ENCODE measurements around the gene UBA52. TPM values are rescaled to one million over a fixed set of nuclear protein-coding genes. Genes with fewer than 3 reads are reported as not detected.

The UBA52 gene
- total and polyA plus RNA-seq, 2 of the 13 experiments (the other 11 are each of a cell fraction or from before 2014, with no cell fraction given) = 959 to 1,782 TPM

- TF ChIP-seq HNF1B (CRISPR knock-in tag; IDR thresholded peaks at IDR 0.05) (peak; percentile 42; the same call in 1 of the 2 replicates), HOMEZ (CRISPR knock-in tag; IDR thresholded peaks at IDR 0.05; ENCODE audit: low read depth) (no peak), SALL1 (CRISPR knock-in tag; IDR thresholded peaks at IDR 0.05) (no peak), TFDP1 (CRISPR knock-in tag; IDR thresholded peaks at IDR 0.05; ENCODE audit: borderline replicate concordance) (peak; percentile 49; the same call in 1 of the 2 replicates), ZMYM2 (CRISPR knock-in tag; IDR thresholded peaks at IDR 0.05) (no peak), TAF1 (CRISPR knock-in tag; IDR thresholded peaks at IDR 0.05) (peak; percentile 20; the same call in 1 of the 2 replicates), AKAP8 (CRISPR knock-in tag; IDR thresholded peaks at IDR 0.05) (0 out of 2 replicates have a peak, but pooled peaks have one; percentile 25), ZNF574 (CRISPR knock-in tag; IDR thresholded peaks at IDR 0.05) (peak; percentile 53), ZBTB10 (CRISPR knock-in tag; IDR thresholded peaks at IDR 0.05; ENCODE audit: borderline replicate concordance) (peak; percentile 38; the same call in 1 of the 2 replicates), CEBPG (CRISPR knock-in tag; IDR thresholded peaks at IDR 0.05) (no peak), BORCS8-MEF2B (CRISPR knock-in tag; IDR thresholded peaks at IDR 0.05) (no peak), ZNF317 (CRISPR knock-in tag; IDR thresholded peaks at IDR 0.05) (no peak), HOXD1 (CRISPR knock-in tag; IDR thresholded peaks at IDR 0.05) (no peak), RNF219 (CRISPR knock-in tag; IDR thresholded peaks at IDR 0.05) (no peak), MAZ (IDR thresholded peaks at IDR 0.05; ENCODE audit: borderline replicate concordance, low read depth, low read length) (0 out of 2 replicates have a peak, but pooled peaks have one; percentile 14), MAZ (CRISPR knock-in tag; IDR thresholded peaks at IDR 0.05; ENCODE audit: low read depth) (peak; percentile 43; the same call in 1 of the 2 replicates)
Observed at GRCh38 chr19:18605546-18606280, 34.1 kb downstream of the UBA52 start (continued).
